CD4-positive, alpha-beta T cell treated with Interleukin-6 at 100 ng/mL for 8 hours (primary cell): ENCODE measurements around the gene PDCD1.

Experiments used
- DNase-seq: peaks from one replicate; pipeline ENCODE4 v3.0.0-alpha.2; 2020; ENCODE audit warnings: mixed read lengths, low spot score

The PDCD1 gene

GRCh38 chr2:241895712-241896641 is 37.3 kb upstream of the PDCD1 start:
- no peak for DNase-seq

- DNase-seq: no peak
Measured at GRCh38 chr2:241895427-241895711, 36.7 kb upstream of the PDCD1 start.

GRCh38 chr2:241894681-241895426 is 36.2 kb upstream of the PDCD1 start:
- DNase-seq: no peak

- no peak for DNase-seq
Measured at GRCh38 chr2:241894056-241894641, 35.5 kb upstream of the PDCD1 start.

- no peak for DNase-seq
Measured at GRCh38 chr2:241893265-241893664, 34.6 kb upstream of the PDCD1 start.

GRCh38 chr2:241892299-241893137 is 33.8 kb upstream of the PDCD1 start:
- DNase-seq: no peak

GRCh38 chr2:241891988-241892298 is 33.2 kb upstream of the PDCD1 start:
- DNase-seq: no peak

GRCh38 chr2:241891315-241891987 is 32.8 kb upstream of the PDCD1 start:
- no peak for DNase-seq

GRCh38 chr2:241890524-241891235 is 32.0 kb upstream of the PDCD1 start:
- DNase-seq: no peak

- no peak for DNase-seq
Measured at GRCh38 chr2:241888641-241889040, 29.9 kb upstream of the PDCD1 start.

- no peak for DNase-seq
Measured at GRCh38 chr2:241887806-241888522, 29.3 kb upstream of the PDCD1 start.

GRCh38 chr2:241886840-241887447 is 28.2 kb upstream of the PDCD1 start:
- no peak for DNase-seq

- no peak for DNase-seq
Measured at GRCh38 chr2:241885946-241886643, 27.4 kb upstream of the PDCD1 start.

- no peak for DNase-seq
Measured at GRCh38 chr2:241885291-241885945, 26.7 kb upstream of the PDCD1 start.

GRCh38 chr2:241884951-241885290 is 26.2 kb upstream of the PDCD1 start:
- no peak for DNase-seq

- DNase-seq: no peak
Measured at GRCh38 chr2:241882091-241882625, 23.5 kb upstream of the PDCD1 start.

- DNase-seq: no peak
Measured at GRCh38 chr2:241880311-241881073, 21.8 kb upstream of the PDCD1 start.

GRCh38 chr2:241879326-241879725 is 20.6 kb upstream of the PDCD1 start:
- no peak for DNase-seq
